HUDEP-2 (cell line): ENCODE measurements around the gene ZNF683.
"Not testable (repeated sequence)": the region's sequence is repeated elsewhere in the genome, so short reads cannot be mapped to it uniquely, and the experiment has no call there.

Experiments used
- DNase-seq, 76 experiments: peaks; one replicate each; lab custom pipeline; 2025; ENCODE audit not compliant: unreplicated experiment in 76 of 76; lab: John Stamatoyannopoulos, UW

ZNF683 gene

GRCh38 chr1:26372611-26373010 lies at the start of gene ZNF683:
Gene ZNF683, minus strand, starts transcription at chr1:26372750. Its CDS starts 4,179 bp downstream, at chr1:26368571.
- not testable (repeated sequence) for DNase-seq

GRCh38 chr1:26419494-26419893 lies 46.9 kb upstream of the ZNF683 start:
- no peak for DNase-seq

- DNase-seq: no peak
Measured at GRCh38 chr1:26418865-26419349, 46.4 kb upstream of the ZNF683 start.

- peak in 70 of 76 experiments; percentile 7 to 79 (median 58) for DNase-seq
Measured at GRCh38 chr1:26417111-26417759, 44.7 kb upstream of the ZNF683 start.

- no peak for DNase-seq
Measured at GRCh38 chr1:26413031-26413430, 40.5 kb upstream of the ZNF683 start.

DNA sequence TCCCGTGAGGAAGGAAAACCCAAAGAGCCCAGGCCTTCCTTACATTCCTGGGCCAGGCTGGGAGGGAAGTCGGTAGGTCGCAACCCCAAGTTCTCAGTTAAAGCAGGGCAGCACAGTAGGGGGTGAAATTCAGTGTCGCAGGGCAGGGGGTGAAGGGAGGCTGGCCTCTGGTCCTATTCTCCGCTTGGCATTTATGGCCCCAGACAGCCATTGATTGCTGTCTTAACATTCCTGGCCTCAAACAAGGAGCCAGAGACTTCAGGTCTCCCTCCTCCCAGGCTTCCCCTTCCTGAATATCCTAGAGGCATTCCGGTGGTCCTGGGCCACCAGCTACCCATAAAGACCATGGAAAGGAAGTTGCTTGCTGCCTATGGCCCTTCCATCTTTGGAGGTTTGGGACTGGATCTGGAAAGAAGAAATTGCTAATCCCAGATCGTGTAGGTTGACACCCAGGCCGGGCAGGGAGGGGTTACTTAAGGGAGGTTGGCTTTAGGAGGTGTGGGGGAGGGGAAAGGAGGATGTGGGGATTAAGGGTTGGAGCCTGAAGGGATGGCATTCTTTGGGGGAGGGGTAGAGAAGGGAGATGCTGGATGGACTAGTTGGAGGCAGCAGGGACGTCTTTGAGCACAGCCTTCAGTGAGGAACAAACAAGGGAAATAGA lies 39.8 kb upstream of the ZNF683 start:
- DNase-seq: no peak

DNA sequence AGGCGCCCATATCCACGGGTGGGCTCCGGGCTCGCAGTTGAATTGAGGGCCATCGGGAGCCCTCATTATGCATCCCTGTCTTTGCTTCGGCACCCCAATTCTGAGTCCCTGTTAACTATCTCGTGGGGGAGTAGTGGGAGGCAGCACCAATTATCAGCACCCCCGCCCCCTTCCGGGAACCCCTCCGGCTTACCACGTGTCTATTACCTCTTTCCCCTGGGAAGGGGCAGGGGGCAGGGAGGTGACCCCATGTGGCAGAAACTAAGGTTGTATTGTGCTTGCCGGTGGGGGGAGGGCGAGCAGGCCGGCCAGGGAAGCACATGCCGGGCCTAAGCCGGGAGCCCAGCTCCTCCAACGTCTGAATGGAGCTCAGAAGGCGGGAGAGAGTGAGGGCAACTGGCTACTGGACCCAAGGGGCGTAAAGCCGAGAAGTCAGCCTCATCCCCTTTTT lies 39.1 kb upstream of the ZNF683 start:
- DNase-seq: no peak

DNA sequence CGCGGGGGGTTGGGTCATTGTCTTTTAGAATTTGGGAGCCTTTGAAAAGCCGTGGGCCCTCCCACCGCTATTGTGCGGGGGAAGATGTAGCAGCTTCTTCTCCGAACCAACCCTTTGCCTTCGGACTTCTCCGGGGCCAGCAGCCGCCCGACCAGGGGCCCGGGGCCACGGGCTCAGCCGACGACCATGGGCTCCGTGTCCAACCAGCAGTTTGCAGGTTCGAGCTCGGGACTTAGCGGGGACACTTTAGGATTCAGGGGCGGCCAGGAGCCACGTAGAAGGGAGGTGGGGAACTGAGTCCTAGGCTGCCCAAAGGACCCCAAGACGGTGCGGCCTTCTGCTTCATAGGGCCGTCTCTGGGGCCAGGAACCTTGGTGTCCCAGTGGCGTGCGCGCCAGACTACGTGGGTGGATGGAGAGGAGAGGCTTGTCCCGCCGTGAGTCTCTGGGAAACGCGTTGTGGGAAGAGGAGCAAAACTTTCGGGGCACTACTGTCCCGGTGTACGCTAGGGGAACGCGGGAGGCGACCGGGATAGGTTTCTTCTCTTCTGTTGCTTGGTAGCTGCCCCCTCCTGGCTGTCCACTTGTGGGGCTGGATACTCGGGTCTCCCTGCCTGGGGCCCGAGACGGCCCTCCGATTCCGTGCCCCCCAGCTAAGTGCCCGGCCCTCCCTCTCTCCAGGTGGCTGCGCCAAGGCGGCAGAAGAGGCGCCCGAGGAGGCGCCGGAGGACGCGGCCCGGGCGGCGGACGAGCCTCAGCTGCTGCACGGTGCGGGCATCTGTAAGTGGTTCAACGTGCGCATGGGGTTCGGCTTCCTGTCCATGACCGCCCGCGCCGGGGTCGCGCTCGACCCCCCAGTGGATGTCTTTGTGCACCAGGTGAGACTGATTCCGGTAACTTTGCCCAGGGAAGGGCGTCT lies 38.4 kb upstream of the ZNF683 start, which contains the start of gene LIN28A:
LIN28A (plus strand) TSS at position 112 of the 918 bp plus-strand sequence; CDS start at position 187, 75 bp downstream.
- DNase-seq: no peak

DNA sequence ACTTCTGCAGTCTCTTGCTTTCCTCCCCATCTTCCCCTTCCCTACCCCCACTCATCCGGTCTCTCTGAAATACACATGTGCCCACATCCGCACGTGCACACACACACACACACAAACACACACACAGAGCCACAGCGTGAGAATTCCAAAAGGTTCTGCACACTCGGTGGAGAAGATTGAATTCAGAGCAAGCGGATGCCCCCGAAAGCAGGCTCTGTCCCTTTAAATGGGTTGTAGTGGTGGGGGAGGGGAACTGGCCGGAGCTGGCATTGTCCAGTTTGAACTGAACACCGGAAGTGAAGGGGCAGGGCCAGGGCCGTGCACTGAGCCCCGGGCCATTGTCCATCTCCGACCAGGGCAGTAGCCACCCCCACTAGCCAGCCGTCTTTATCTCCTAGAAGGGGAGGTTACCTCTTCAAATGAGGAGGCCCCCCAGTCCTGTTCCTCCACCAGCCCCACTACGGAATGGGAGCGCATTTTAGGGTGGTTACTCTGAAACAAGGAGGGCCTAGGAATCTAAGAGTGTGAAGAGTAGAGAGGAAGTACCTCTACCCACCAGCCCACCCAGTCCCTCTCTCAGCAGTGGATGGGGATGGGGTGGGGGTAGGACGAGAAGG lies 36.7 kb upstream of the ZNF683 start:
- DNase-seq: no peak

DNA sequence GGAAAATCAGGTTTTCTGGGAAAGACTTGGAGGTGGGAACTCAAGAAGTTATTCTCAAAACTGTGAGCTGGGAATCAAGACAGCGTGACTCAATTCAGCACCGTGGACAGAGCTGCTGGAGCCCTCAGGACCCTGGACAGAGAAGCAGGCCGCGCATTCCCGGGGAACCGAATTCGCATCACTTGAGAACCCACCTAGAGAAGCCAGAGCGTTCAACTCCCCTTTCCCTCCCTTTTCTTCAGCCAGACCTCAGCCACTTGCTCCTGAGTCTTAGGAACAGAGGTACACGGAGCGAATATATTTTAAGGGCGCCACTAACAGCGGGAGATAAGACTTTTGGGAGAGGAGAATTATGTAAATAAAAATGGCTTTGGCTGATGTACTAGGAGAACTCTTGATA lies 36.1 kb upstream of the ZNF683 start:
- peak in 62 of 76 experiments; percentile 5 to 80 (median 45) for DNase-seq

DNA sequence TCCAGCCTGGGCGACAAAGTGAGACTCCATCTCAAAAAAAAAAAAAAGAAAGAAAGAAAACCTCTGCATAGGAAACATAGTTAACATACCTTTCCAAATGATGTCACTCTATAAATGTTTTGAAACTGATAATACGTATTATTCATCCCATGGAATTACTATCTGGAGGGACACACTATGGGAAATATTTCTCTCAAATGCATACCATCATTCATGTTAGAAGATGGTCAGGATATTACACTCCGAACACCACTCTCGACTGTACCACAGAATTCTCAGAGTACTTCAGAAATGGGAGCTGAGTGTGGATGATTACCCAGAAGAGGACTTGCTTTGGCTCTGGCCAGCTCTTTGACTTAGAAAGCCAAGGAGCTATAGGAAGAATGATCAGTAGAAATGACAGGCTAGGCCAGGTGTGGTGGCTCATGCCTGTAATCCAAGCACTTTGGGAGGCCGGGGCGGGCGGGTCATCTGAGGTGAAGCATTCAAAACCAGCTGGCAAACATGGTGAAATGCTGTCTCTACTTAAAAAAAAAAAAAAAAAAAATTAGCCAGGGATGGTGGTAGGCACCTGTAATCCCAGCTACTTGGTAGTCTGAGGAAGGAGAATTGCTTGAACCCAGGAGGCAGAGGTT lies 32.8 kb upstream of the ZNF683 start:
- no peak for DNase-seq

GRCh38 chr1:26404641-26405040 lies 32.1 kb upstream of the ZNF683 start:
- no peak for DNase-seq

DNA sequence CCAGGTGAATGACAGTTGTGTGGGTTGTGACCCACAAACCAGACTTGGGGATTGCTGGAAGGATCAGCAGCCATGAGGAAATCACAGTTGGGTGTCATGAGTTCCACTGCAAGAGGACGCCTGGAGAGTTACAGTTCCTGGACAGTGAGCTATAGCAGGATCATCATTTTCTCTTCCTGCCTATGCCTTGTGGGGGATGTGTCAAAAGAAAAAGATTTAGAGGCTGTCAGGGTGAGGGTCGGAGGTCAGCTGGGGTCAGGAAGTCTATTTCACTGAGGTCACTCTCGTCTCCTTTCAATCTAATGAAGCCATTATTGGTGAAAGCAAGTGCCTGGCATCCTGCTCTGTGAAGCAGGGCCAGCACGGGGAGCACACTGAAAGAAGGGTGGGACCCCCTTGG lies 31.1 kb upstream of the ZNF683 start:
- no peak for DNase-seq

DNA sequence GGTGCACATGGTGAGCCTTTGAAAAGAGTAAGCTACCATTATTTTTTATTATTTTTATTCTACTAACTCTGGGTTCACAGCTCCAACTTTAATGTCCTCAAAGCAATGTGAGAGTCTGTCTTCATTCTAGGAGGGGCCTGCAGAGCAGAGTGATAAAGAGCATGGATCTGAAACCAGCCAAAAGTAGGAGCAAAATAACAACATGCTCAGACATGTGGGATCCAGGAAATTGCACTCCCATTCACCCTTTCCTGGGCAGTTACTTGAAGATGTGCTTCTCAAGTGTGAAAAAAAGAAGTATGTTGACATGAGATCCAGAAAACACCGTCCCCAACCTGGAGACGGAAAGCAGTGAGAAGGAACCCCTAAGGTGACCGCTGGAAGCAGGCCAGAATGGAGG lies 29.3 kb upstream of the ZNF683 start:
- no peak for DNase-seq

GRCh38 chr1:26399034-26399433 lies 26.5 kb upstream of the ZNF683 start:
- DNase-seq: no peak

- DNase-seq: no peak
Measured at GRCh38 chr1:26395754-26396153, 23.2 kb upstream of the ZNF683 start.

DNA sequence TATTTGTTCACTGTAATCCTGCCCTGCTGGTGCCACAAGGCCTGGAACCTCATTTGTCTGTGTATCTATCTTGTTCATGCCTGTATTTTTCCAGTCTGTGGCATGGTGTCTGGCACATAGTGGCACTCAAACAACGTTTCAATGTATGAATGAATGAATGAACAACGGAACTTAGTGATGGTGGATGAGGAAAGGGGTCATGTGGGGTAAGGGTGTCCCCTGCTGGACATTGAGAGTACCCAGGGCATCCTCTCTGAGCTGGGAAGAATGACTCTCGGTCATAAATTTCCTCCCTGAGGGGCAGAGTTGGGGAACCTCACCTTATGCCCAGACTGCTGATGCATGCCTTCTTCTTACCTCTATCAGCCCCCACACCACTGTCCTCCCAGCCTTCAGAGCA lies 18.9 kb upstream of the ZNF683 start:
- peak in 56 of 76 experiments; percentile 4 to 66 (median 38) for DNase-seq

- DNase-seq: no peak
Measured at GRCh38 chr1:26389604-26390247, 17.2 kb upstream of the ZNF683 start.

- no peak for DNase-seq
Measured at GRCh38 chr1:26388791-26389445, 16.4 kb upstream of the ZNF683 start.
